WTC11 (cell line): ENCODE data around the gene ZNF614. TPM values are rescaled to one million over a fixed set of nuclear protein-coding genes. Genes with fewer than 3 reads are reported as not detected.
A peak's percentile ranks its signal among the peaks of the same experiment; 100 is the strongest.

Experiments used
- ATAC-seq: fragments of 200-7000 bp; cut with Tn5 transposase; 2 replicates; pipeline ENCODE4 v1.10.0; 2021; ENCODE audit warnings: mild to moderate bottlenecking, moderate library complexity
- CTCF ChIA-PET: fragments of 300-600 bp; sonication (Branson Sonifier 250); formaldehyde crosslinking; loops from one replicate; lab custom pipeline; 2021; ENCODE audit warnings: antibody characterized with exemption; lab: Charles Lee
- POLR2A ChIA-PET: fragments of 350-600 bp; sonication (Branson Sonifier 250); formaldehyde crosslinking; loops from one replicate; lab custom pipeline; 2021; ENCODE audit warnings: antibody characterized with exemption; lab: Charles Lee
- DNase-seq: peaks from one replicate; pipeline ENCODE4 v3.0.0; 2021; ENCODE audit warnings: low spot score
- H3K27ac Mint-ChIP-seq: 2 replicates; pipeline ENCODE4 v1.8.0; 2021; ENCODE audit warnings: mixed read lengths
- H3K27me3 Mint-ChIP-seq: 2 replicates; pipeline ENCODE4 v1.8.0; 2021; ENCODE audit warnings: low read depth, mild to moderate bottlenecking, moderate library complexity, mixed read lengths
- H3K36me3 Mint-ChIP-seq: 2 replicates; pipeline ENCODE4 v1.8.0; 2021; ENCODE audit warnings: mixed read lengths
- H3K4me1 Mint-ChIP-seq: 2 replicates; pipeline ENCODE4 v1.8.0; 2022; ENCODE audit warnings: mixed read lengths
- H3K4me3 Mint-ChIP-seq: 2 replicates; pipeline ENCODE4 v1.8.0; 2021; ENCODE audit warnings: mild to moderate bottlenecking, moderate library complexity, mixed read lengths
- H3K9me3 Mint-ChIP-seq: 2 replicates; pipeline ENCODE4 v1.8.0; 2021; ENCODE audit warnings: mixed read lengths
- GRHL2 ChIP-seq: fragments of 250-450 bp; sonication (Bioruptor Pico); IDR thresholded peaks from 2 replicates; pipeline ENCODE4 v1.8.0; 2022; ENCODE audit warnings: mild to moderate bottlenecking, moderate library complexity; ENCODE audit not compliant: insufficient replicate concordance, severe bottlenecking
- MYBL2 ChIP-seq: sonication (generic); formaldehyde crosslinking; IDR thresholded peaks from 2 replicates; pipeline ENCODE4 v1.8.1; 2023; ENCODE audit warnings: mild to moderate bottlenecking, moderate library complexity, missing genetic modification reagents
- NFE2L1 ChIP-seq: sonication (generic); formaldehyde crosslinking; IDR thresholded peaks from 2 replicates; pipeline ENCODE4 v1.8.1; 2023; ENCODE audit warnings: missing genetic modification reagents
- NFYB ChIP-seq: sonication (generic); formaldehyde crosslinking; conservative IDR thresholded peaks from 2 replicates; pipeline ENCODE4 v1.8.0; 2022; ENCODE audit warnings: low read depth, missing genetic modification reagents
- total RNA-seq: library from RNA; stranded (reverse); gene quantifications from 3 replicates; pipeline ENCODE4 v1.2.3, GENCODE V29; 2021
- TF ChIP-seq, protein P1 (sequence below): sonication (generic); formaldehyde crosslinking; IDR thresholded peaks from 2 replicates; pipeline ENCODE4 v1.8.0; 2022; ENCODE audit warnings: mild to moderate bottlenecking, missing genetic modification reagents
- TF ChIP-seq, protein P2 (sequence below): sonication (generic); formaldehyde crosslinking; IDR thresholded peaks from 2 replicates; pipeline ENCODE4 v1.8.0; 2023; ENCODE audit warnings: mild to moderate bottlenecking, missing genetic modification reagents
- TF ChIP-seq, protein P3 (sequence below): sonication (generic); formaldehyde crosslinking; IDR thresholded peaks from 2 replicates; pipeline ENCODE4 v1.8.1; 2022; ENCODE audit warnings: low read depth, missing genetic modification reagents, borderline replicate concordance
- TF ChIP-seq, protein P4 (sequence below): fragments of 250-450 bp; sonication (Bioruptor Pico); conservative IDR thresholded peaks from 2 replicates; pipeline ENCODE4 v1.9.0; 2021; ENCODE audit warnings: mild to moderate bottlenecking
- TF ChIP-seq, protein P5 (sequence below): sonication (generic); formaldehyde crosslinking; IDR thresholded peaks from 2 replicates; pipeline ENCODE4 v1.8.1; 2022; ENCODE audit warnings: mild to moderate bottlenecking, missing genetic modification reagents, moderate library complexity, borderline replicate concordance
- TF ChIP-seq, protein P6 (sequence below): sonication (generic); formaldehyde crosslinking; IDR thresholded peaks from 2 replicates; pipeline ENCODE4 v1.8.0; 2022; ENCODE audit warnings: missing genetic modification reagents
- TF ChIP-seq, protein P7 (sequence below): sonication (generic); formaldehyde crosslinking; conservative IDR thresholded peaks from 2 replicates; pipeline ENCODE4 v1.8.1; 2023; ENCODE audit warnings: mild to moderate bottlenecking, low read depth, missing genetic modification reagents, moderate library complexity

The ZNF614 gene
- total RNA-seq, 1 experiment from 2014 or later = 19.5 TPM

DNA sequence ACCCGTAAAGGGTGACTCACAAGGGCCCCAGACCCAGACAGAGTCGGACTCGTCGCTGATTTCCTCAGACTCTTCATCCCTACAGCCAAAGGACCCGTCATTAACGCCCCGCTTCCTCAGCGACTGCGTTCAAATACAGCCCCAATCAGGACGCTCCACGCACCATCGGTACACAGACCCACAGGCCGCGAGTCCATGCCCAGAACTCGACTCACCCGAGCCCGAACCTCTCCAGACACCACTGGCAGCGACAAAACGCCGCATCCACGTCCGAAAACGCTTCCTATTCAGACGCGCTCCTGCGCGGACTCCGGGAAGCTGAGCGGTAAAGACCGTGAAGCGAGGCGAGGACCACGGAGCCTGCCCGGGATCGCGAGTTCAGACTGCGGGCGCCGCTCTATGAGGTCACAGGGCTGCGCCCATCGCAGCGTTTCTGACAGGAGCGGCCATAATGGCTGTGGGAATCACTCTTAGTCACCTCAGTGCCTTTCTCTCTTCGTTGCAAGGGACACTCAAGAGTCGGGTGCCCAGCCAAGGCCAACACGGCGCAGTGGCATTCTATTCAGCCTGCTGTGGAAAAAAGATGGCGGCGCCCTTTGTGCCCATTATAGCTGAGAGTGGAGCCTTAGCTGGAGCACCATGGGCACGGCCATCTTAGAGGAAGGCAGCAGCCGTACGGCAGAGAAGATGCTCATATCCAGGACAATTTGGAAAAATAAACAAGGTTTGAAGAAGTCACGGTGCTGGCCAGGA is at the start of gene ZNF614 (continued):
- TF ChIP-seq MYBL2 (CRISPR knock-in tag) = 0 out of 2 replicates have a peak, but pooled peaks have one; percentile 63
- TF ChIP-seq, protein P1, sequence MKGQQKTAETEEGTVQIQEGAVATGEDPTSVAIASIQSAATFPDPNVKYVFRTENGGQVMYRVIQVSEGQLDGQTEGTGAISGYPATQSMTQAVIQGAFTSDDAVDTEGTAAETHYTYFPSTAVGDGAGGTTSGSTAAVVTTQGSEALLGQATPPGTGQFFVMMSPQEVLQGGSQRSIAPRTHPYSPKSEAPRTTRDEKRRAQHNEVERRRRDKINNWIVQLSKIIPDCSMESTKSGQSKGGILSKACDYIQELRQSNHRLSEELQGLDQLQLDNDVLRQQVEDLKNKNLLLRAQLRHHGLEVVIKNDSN (CRISPR knock-in tag) = no peak

DNA sequence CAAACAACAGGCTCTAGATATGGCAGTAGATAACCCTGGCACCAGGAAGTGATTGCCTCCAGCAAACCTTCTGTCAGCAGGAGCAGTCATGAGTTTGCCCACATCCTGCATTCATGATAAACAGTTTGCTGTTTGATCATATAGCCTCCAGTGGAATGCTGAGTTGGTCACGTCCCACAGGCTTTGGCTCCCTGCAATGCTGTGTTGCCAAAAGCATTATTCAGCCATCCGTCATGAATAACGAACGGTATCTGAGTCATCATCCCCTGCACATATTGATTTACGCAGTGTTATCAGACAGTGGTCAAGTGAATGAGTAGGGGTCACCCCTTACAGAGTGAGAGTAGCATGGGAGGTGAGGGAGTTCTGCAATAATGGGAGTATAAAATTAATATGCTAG is 42.3 kb upstream of the ZNF614 start:
- H3K27ac Mint-ChIP-seq = no peak overlapping the region
- H3K36me3 Mint-ChIP-seq = peaks cover 96% of the 10 kb centered on the region
- no peak overlapping the region for H3K4me3 Mint-ChIP-seq
- H3K9me3 Mint-ChIP-seq = peaks cover 62% of the 10 kb centered on the region
- H3K4me1 Mint-ChIP-seq = no peaks in the 10 kb centered on the region
- TF ChIP-seq NFYB (CRISPR knock-in tag) (no peak), NFE2L1 (CRISPR knock-in tag) (no peak)
- TF ChIP-seq, protein P2, sequence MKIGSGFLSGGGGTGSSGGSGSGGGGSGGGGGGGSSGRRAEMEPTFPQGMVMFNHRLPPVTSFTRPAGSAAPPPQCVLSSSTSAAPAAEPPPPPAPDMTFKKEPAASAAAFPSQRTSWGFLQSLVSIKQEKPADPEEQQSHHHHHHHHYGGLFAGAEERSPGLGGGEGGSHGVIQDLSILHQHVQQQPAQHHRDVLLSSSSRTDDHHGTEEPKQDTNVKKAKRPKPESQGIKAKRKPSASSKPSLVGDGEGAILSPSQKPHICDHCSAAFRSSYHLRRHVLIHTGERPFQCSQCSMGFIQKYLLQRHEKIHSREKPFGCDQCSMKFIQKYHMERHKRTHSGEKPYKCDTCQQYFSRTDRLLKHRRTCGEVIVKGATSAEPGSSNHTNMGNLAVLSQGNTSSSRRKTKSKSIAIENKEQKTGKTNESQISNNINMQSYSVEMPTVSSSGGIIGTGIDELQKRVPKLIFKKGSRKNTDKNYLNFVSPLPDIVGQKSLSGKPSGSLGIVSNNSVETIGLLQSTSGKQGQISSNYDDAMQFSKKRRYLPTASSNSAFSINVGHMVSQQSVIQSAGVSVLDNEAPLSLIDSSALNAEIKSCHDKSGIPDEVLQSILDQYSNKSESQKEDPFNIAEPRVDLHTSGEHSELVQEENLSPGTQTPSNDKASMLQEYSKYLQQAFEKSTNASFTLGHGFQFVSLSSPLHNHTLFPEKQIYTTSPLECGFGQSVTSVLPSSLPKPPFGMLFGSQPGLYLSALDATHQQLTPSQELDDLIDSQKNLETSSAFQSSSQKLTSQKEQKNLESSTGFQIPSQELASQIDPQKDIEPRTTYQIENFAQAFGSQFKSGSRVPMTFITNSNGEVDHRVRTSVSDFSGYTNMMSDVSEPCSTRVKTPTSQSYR = no peak
- TF ChIP-seq, protein P3, sequence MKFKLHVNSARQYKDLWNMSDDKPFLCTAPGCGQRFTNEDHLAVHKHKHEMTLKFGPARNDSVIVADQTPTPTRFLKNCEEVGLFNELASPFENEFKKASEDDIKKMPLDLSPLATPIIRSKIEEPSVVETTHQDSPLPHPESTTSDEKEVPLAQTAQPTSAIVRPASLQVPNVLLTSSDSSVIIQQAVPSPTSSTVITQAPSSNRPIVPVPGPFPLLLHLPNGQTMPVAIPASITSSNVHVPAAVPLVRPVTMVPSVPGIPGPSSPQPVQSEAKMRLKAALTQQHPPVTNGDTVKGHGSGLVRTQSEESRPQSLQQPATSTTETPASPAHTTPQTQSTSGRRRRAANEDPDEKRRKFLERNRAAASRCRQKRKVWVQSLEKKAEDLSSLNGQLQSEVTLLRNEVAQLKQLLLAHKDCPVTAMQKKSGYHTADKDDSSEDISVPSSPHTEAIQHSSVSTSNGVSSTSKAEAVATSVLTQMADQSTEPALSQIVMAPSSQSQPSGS (CRISPR knock-in tag) = no peak
- TF ChIP-seq, protein P4, sequence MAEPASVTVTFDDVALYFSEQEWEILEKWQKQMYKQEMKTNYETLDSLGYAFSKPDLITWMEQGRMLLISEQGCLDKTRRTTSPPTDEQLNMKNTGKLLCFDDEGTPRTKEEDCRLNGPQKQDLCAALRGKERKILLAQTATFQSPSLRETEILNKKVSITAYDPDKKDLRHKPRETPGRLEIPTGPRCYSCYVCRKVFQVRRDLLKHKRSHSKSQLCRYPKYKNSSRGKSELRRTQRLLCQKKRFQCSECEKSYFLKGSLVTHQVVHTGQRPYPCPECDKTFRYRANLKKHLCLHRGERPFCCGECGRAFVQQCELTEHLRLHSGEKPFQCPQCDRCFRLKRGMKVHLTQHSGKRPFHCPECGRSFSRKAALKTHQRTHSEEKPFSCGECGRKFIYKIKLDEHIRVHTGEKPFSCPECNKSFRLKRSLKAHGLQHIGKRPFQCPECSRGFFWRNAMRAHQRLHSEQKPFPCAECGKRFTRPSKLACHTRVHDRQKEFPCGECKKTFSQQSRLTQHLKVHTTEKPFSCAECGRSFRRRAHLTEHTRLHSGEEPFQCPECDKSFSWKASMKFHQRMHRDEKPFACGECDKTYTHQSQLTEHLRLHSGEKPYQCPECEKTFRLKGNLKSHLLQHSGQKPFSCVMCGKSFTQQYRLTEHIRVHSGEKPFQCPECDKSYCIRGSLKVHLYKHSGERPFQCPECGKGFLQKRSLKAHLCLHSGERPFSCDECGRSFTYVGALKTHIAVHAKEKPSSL (CRISPR knock-in tag) = no peak
- ChIA-PET CTCF (no interaction called here), POLR2A (no interaction called here)
- ATAC-seq (no peak), DNase-seq (no peak)
- no peaks in the 10 kb centered on the region; the same call in 1 of the 2 replicates for H3K27me3 Mint-ChIP-seq

DNA sequence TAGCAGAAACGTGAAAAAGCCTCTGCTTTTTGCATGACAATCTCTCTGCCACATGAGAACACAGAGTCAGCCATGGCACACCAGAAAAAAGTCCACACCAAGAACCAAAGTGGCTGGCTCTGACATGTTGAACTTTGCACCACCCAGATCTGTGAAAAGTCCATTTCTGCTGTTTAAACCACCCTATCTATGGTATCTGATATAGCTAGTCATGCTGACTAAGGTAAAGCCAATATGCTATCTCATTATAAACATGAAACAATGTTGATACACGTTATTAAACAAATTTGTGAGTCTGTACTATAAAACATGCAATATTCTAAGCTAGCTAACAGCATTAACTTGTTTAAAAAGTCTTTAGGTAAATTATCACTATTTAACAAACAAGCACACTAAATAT is 41.5 kb upstream of the ZNF614 start:
- no peaks in the 10 kb centered on the region; the same call in 1 of the 2 replicates for H3K27me3 Mint-ChIP-seq
- ATAC-seq (no peak), DNase-seq (no peak)
- H3K36me3 Mint-ChIP-seq = peaks cover 96% of the 10 kb centered on the region
- no peak overlapping the region for H3K4me3 Mint-ChIP-seq
- H3K27ac Mint-ChIP-seq = no peak overlapping the region
- CTCF ChIA-PET = no interaction called here
- peaks cover 70% of the 10 kb centered on the region for H3K9me3 Mint-ChIP-seq
- POLR2A ChIA-PET = no interaction called here
- no peaks in the 10 kb centered on the region for H3K4me1 Mint-ChIP-seq
- TF ChIP-seq, protein P5, sequence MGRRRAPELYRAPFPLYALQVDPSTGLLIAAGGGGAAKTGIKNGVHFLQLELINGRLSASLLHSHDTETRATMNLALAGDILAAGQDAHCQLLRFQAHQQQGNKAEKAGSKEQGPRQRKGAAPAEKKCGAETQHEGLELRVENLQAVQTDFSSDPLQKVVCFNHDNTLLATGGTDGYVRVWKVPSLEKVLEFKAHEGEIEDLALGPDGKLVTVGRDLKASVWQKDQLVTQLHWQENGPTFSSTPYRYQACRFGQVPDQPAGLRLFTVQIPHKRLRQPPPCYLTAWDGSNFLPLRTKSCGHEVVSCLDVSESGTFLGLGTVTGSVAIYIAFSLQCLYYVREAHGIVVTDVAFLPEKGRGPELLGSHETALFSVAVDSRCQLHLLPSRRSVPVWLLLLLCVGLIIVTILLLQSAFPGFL (CRISPR knock-in tag) = no peak
- TF ChIP-seq GRHL2 = no peak
- TF ChIP-seq, protein P2 = no peak
- TF ChIP-seq, protein P6, sequence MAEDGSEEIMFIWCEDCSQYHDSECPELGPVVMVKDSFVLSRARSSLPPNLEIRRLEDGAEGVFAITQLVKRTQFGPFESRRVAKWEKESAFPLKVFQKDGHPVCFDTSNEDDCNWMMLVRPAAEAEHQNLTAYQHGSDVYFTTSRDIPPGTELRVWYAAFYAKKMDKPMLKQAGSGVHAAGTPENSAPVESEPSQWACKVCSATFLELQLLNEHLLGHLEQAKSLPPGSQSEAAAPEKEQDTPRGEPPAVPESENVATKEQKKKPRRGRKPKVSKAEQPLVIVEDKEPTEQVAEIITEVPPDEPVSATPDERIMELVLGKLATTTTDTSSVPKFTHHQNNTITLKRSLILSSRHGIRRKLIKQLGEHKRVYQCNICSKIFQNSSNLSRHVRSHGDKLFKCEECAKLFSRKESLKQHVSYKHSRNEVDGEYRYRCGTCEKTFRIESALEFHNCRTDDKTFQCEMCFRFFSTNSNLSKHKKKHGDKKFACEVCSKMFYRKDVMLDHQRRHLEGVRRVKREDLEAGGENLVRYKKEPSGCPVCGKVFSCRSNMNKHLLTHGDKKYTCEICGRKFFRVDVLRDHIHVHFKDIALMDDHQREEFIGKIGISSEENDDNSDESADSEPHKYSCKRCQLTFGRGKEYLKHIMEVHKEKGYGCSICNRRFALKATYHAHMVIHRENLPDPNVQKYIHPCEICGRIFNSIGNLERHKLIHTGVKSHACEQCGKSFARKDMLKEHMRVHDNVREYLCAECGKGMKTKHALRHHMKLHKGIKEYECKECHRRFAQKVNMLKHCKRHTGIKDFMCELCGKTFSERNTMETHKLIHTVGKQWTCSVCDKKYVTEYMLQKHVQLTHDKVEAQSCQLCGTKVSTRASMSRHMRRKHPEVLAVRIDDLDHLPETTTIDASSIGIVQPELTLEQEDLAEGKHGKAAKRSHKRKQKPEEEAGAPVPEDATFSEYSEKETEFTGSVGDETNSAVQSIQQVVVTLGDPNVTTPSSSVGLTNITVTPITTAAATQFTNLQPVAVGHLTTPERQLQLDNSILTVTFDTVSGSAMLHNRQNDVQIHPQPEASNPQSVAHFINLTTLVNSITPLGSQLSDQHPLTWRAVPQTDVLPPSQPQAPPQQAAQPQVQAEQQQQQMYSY (CRISPR knock-in tag) = no peak
- TF ChIP-seq, protein P7, sequence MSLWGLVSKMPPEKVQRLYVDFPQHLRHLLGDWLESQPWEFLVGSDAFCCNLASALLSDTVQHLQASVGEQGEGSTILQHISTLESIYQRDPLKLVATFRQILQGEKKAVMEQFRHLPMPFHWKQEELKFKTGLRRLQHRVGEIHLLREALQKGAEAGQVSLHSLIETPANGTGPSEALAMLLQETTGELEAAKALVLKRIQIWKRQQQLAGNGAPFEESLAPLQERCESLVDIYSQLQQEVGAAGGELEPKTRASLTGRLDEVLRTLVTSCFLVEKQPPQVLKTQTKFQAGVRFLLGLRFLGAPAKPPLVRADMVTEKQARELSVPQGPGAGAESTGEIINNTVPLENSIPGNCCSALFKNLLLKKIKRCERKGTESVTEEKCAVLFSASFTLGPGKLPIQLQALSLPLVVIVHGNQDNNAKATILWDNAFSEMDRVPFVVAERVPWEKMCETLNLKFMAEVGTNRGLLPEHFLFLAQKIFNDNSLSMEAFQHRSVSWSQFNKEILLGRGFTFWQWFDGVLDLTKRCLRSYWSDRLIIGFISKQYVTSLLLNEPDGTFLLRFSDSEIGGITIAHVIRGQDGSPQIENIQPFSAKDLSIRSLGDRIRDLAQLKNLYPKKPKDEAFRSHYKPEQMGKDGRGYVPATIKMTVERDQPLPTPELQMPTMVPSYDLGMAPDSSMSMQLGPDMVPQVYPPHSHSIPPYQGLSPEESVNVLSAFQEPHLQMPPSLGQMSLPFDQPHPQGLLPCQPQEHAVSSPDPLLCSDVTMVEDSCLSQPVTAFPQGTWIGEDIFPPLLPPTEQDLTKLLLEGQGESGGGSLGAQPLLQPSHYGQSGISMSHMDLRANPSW (CRISPR knock-in tag) = no peak
